ENCODE data around the gene PGLYRP1. TPM values are rescaled to one million over a fixed set of nuclear protein-coding genes. Genes with fewer than 3 reads are reported as not detected.

PGLYRP1 gene, protein sequence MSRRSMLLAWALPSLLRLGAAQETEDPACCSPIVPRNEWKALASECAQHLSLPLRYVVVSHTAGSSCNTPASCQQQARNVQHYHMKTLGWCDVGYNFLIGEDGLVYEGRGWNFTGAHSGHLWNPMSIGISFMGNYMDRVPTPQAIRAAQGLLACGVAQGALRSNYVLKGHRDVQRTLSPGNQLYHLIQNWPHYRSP
- not detected for total RNA-seq

GRCh38 chr19:46022431-46023310, at the start of gene PGLYRP1:
Gene PGLYRP1, minus strand, starts transcription at chr19:46023053. Its CDS starts 32 bp downstream, at chr19:46023021.
- intact Hi-C loops (cut with DNase I), result no loop called here
- no peak for DNase-seq (ENCODE audit: low spot score)
- TF ChIP-seq POLR2AphosphoS5 (IDR thresholded peaks at IDR 0.05) (no peak), POLR2A (IDR thresholded peaks at IDR 0.05) (no peak), CTCF (IDR thresholded peaks at IDR 0.05) (no peak)
- Histone ChIP-seq H3K27ac (no peak within 1 kb of the TSS), H3K4me1 (replicated peaks) (no peaks in the 10 kb centered on the region), H3K9me3 (no peaks in the 10 kb centered on the region), H3K36me3 (no peaks in the 10 kb centered on the region), H3K27me3 (replicated peaks; ENCODE audit: insufficient read depth) (no peaks in the 10 kb centered on the region), H3K4me3 (no peak within 1 kb of the TSS)
- WGBS, result 35% methylated on average over 41 of the region's 47 CpGs

DNA sequence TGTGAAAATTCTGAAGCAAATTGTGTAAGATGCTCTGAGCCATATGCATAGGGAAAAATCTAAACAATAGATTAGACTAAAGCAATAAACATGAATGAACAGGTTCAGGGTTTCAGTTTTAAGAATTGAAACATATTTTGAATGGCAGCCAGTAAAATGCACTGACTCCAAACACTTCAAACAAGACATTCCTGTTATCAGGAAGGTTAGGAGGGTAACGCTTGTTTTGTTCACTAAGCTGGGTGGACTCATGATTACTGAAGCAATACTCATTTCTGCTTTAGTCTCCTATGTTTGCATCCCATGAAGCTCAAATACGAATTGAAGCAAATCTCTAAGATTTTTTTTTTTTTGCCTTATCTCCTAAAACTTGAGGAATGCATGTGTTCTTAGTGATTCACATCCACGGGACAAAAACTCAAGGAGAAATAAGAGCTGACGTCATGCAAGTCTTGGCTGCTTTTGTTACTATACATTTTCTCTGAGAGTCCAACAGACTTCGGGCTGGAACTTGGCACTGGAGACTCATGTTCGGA, 47.0 kb upstream of the PGLYRP1 start:
- Histone ChIP-seq H3K27me3 (replicated peaks; ENCODE audit: insufficient read depth) (peaks cover 4% of the 10 kb centered on the region), H3K4me3 (no peak overlapping the region), H3K4me1 (replicated peaks) (no peaks in the 10 kb centered on the region), H3K27ac (no peak overlapping the region), H3K36me3 (no peaks in the 10 kb centered on the region), H3K9me3 (no peaks in the 10 kb centered on the region)
- 20% methylated on average over 6 of the region's 6 CpGs for WGBS
- TF ChIP-seq POLR2AphosphoS5 (IDR thresholded peaks at IDR 0.05), result no peak
- TF ChIP-seq CTCF (IDR thresholded peaks at IDR 0.05), result no peak
- TF ChIP-seq POLR2A (IDR thresholded peaks at IDR 0.05), result no peak
- no peak for DNase-seq (ENCODE audit: low spot score)
- intact Hi-C loops (cut with DNase I), result no loop called here

- TF ChIP-seq CTCF (IDR thresholded peaks at IDR 0.05) (no peak), POLR2A (IDR thresholded peaks at IDR 0.05) (no peak), POLR2AphosphoS5 (IDR thresholded peaks at IDR 0.05) (no peak)
These were observed 45.7 kb upstream of the PGLYRP1 start for GRCh38 chr19:46068345-46069258.

GRCh38 chr19:46067691-46068090, 44.8 kb upstream of the PGLYRP1 start:
- no peak overlapping the region for H3K27ac ChIP-seq
- H3K27me3 ChIP-seq (replicated peaks; ENCODE audit: insufficient read depth), result peaks cover 3% of the 10 kb centered on the region
- intact Hi-C loops (cut with DNase I), result no loop called here
- WGBS, result 100% methylated on average over 1 of the region's 1 CpG
- no peak for DNase-seq (ENCODE audit: low spot score)
- no peak overlapping the region for H3K4me3 ChIP-seq
- TF ChIP-seq POLR2A (IDR thresholded peaks at IDR 0.05) (no peak), POLR2AphosphoS5 (IDR thresholded peaks at IDR 0.05) (no peak), CTCF (IDR thresholded peaks at IDR 0.05) (no peak)
- no peaks in the 10 kb centered on the region for H3K4me1 ChIP-seq (replicated peaks)
- no peaks in the 10 kb centered on the region for H3K36me3 ChIP-seq
- no peaks in the 10 kb centered on the region for H3K9me3 ChIP-seq

More at GRCh38 chr19:46068345-46069258, 45.7 kb upstream of the PGLYRP1 start:
- peaks cover 4% of the 10 kb centered on the region for H3K27me3 ChIP-seq (replicated peaks; ENCODE audit: insufficient read depth)
- no peak for DNase-seq (ENCODE audit: low spot score)
- H3K4me3 ChIP-seq, result no peak overlapping the region
- H3K4me1 ChIP-seq (replicated peaks), result no peaks in the 10 kb centered on the region
- intact Hi-C loops (cut with DNase I), result no loop called here
- WGBS, result 62% methylated on average over 12 of the region's 12 CpGs
- no peaks in the 10 kb centered on the region for H3K9me3 ChIP-seq
- H3K36me3 ChIP-seq, result no peaks in the 10 kb centered on the region
- no peak overlapping the region for H3K27ac ChIP-seq
